GM18873 (cell line): ENCODE measurements around the gene PCDHGA9.
"Not testable (repeated sequence)": the region's sequence is repeated elsewhere in the genome, so short reads cannot be mapped to it uniquely, and the experiment has no call there.

ENCODE experiments used
- ATAC-seq: cut with Tn5 transposase; IDR thresholded peaks from one replicate; pipeline ENCODE4 v1.9.1; 2021; ENCODE audit warnings: mild to moderate bottlenecking, moderate library complexity, moderate number of reproducible peaks; ENCODE audit not compliant: unreplicated experiment, low FRiP score

Gene PCDHGA9

DNA sequence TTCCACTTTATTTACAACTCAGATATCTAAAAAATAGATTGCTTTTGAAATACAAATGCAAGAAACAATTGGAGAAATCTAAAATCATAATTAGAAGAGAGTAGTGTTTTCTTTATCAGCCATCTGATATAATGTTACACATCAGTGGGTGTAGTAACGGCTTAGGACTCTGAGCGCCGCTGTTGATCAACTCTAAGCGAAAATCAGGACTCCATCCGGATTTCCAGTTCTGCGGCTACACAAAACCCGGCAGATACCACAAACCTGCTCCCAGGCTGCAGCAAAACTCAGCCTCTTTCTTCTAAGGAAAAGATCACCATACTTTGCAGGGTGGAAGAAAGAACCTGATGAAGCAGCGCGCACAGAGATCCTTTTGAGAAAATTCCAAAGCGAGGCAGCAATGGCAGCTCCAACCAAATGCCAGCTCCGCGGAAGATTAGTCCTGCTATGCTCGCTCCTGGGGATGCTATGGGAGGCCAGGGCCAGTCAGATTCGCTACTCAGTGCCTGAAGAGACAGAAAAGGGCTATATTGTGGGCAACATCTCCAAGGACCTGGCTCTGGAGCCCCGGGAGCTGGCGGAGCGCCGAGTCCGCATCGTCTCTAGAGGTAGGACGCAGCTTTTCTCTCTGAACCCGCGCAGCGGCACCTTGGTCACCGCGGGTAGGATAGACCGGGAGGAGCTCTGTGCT is at the start of gene PCDHGA9:
Gene PCDHGA9 (plus strand): TSS at position 226 of the 691 bp plus-strand sequence. CDS start 175 bp downstream, at position 401.
- ATAC-seq: no peak

DNA sequence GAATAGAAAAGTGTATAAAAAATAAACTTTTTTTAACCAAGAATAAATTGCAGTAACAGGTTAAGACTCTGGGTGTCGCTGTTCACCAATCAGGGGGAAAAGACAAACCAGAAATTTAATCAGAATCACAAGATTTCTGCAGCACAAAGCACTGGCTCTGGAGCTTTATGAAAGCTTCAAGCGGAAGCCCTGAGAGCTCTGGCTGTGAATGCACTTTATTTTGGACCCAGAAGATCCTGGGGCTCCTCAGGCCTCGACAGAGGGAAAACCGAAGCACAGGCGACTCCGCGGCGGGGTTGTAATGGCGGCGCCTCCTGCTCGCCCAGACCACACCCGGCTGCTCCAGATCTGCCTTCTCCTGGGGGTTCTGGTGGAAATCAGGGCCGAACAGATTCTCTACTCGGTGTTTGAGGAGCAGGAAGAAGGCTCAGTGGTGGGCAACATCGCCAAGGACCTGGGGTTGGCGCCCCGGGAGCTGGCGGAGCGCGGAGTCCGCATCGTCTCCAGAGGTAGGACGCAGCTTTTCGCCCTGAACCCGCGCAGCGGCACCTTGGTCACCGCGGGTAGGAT is 47.6 kb upstream of the PCDHGA9 start, which contains the start of gene PCDHGA4:
Gene PCDHGA4 (plus strand): TSS at position 122 of the 570 bp plus-strand sequence. CDS start 87 bp downstream, at position 209.
- ATAC-seq: no peak

- no peak for ATAC-seq
Observed at GRCh38 chr5:141355641-141356040, 46.9 kb upstream of the PCDHGA9 start.

DNA sequence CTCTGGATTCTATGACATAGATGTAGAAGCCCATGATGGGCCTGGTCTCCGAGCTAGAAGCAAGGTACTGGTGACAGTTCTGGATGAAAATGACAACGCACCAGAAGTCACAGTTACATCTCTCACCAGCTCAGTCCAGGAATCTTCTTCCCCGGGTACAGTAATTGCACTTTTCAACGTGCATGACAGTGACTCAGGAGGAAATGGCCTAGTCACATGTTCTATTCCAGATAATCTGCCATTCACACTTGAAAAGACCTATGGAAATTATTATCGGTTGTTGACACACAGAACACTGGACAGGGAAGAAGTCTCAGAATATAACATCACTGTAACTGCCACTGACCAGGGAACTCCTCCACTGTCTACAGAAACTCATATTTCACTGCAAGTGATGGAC is 46.4 kb upstream of the PCDHGA9 start:
- no peak for ATAC-seq

GRCh38 chr5:141356950-141357349 is 45.6 kb upstream of the PCDHGA9 start:
- ATAC-seq: no peak

- ATAC-seq: peak; percentile 84
Observed at GRCh38 chr5:141359790-141360426, 42.7 kb upstream of the PCDHGA9 start, which contains the start of gene PCDHGB2. Gene PCDHGB2, plus strand, starts transcription at chr5:141359994. Its CDS starts 142 bp downstream, at chr5:141360136.

GRCh38 chr5:141360685-141361084 is 41.9 kb upstream of the PCDHGA9 start:
- ATAC-seq: no peak

GRCh38 chr5:141362719-141363118 is 39.9 kb upstream of the PCDHGA9 start:
- ATAC-seq: no peak

GRCh38 chr5:141363952-141364660 is 38.5 kb upstream of the PCDHGA9 start, which contains the start of gene PCDHGA5:
Gene PCDHGA5, plus strand, starts transcription at chr5:141364162. Its CDS starts 169 bp downstream, at chr5:141364331.
- ATAC-seq: no peak

- ATAC-seq: no peak
Observed at GRCh38 chr5:141366016-141366896, 36.3 kb upstream of the PCDHGA9 start.

- ATAC-seq: no peak
Observed at GRCh38 chr5:141369994-141370848, 32.4 kb upstream of the PCDHGA9 start, which contains the start of gene PCDHGB3. Gene PCDHGB3, plus strand, starts transcription at chr5:141370242. Its CDS starts 153 bp downstream, at chr5:141370395.

GRCh38 chr5:141371572-141372475 is 30.8 kb upstream of the PCDHGA9 start:
- ATAC-seq: no peak

DNA sequence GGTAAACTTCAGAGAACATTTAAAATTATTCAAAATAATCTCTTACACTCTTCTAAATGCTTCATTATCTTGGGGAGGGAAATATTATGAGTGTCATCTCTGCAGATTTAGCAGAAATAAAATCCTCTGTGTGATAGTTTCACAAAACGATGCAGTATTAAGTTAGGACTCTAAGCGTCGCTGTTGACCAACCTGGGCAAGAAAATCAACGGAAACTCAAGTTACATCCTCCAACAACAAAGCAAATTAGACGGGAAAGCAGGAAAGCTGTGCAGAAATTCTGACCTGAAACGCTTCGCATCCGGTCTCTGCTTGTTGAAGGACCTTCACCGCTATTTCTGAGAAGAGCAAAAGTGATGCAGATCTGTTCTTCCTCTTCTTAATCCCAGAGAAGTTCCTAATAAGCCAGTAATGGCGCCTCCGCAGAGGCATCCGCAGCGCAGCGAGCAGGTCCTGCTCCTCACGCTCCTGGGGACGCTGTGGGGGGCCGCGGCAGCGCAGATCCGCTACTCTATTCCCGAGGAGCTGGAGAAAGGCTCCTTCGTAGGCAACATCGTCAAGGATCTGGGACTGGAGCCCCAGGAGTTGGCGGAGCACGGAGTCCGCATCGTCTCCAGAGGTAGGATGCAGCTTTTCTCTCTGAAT is 28.8 kb upstream of the PCDHGA9 start, which contains the start of gene PCDHGA6:
Gene PCDHGA6 (plus strand): TSS at position 219 of the 645 bp plus-strand sequence. CDS start 193 bp downstream, at position 412.
- ATAC-seq: no peak

GRCh38 chr5:141374627-141375026 is 28.0 kb upstream of the PCDHGA9 start:
- ATAC-seq: no peak

GRCh38 chr5:141375444-141376155 is 27.0 kb upstream of the PCDHGA9 start:
- ATAC-seq: not testable (repeated sequence)
